SK-N-SH (cell line): ENCODE data around the gene PHC3. TPM values are rescaled to one million over a fixed set of nuclear protein-coding genes. Genes with fewer than 3 reads are reported as not detected.

Experiments
- CTCF ChIA-PET: fragments of 300-600, 350-600 bp; formaldehyde crosslinking; extraction: SDS; loops from one replicate; lab custom pipeline; 2021; lab: Yijun Ruan, JAX
- POLR2A ChIA-PET: fragments of 350-600 bp; sonication (Branson Sonifier 250); formaldehyde crosslinking; extraction: SDS; loops from one replicate; lab custom pipeline; 2020; ENCODE audit warnings: antibody characterized with exemption, inconsistent platforms; lab: Yijun Ruan, JAX
- DNase-seq: peaks from one replicate; pipeline ENCODE4 v3.0.0; 2012
- H2AFZ ChIP-seq: fragments of 200-600 bp; sonication (generic); 2 replicates; pipeline ENCODE4 v1.8.1; 2016; ENCODE audit warnings: antibody characterized with exemption, mild to moderate bottlenecking, low read depth
- H3F3A ChIP-seq: fragments of 200-600 bp; sonication (generic); replicated peaks from 2 replicates; pipeline ENCODE3; 2016; ENCODE audit warnings: antibody characterized with exemption, mild to moderate bottlenecking; ENCODE audit not compliant: insufficient read depth
- H3K27ac ChIP-seq, 2 experiments: fragments of 200-500 bp in 1 of 2; fragments of 200-600 bp in 1 of 2; sonication (Bioruptor generic) in 1 of 2; sonication (generic), shearing (Covaris generic) in 1 of 2; 2 replicates each; pipeline versions ENCODE4 v1.5.1 to v1.6.1; 2014 to 2016; ENCODE audit warnings: low read depth in 2 of 2, inconsistent platforms in 1 of 2, low read length in 1 of 2, mild to moderate bottlenecking in 1 of 2, mixed read lengths in 1 of 2
- H3K27me3 ChIP-seq: fragments of 200-600 bp; sonication (generic), shearing (Covaris generic); 2 replicates; pipeline ENCODE4 v1.6.1; 2016; ENCODE audit warnings: mixed run types; ENCODE audit not compliant: insufficient read depth
- H3K36me3 ChIP-seq, 2 experiments: fragments of 200-500 bp in 1 of 2; fragments of 200-600 bp in 1 of 2; sonication (Bioruptor generic) in 1 of 2; sonication (generic) in 1 of 2; replicated peaks in 1 of 2; 2 replicates each; pipeline versions ENCODE3 to v1.5.1; 2014 to 2016; ENCODE audit warnings: low read length in 1 of 2, mild to moderate bottlenecking in 1 of 2; ENCODE audit not compliant: insufficient read depth in 2 of 2, control insufficient read depth in 1 of 2
- H3K4me1 ChIP-seq, 2 experiments: fragments of 200-500 bp in 1 of 2; fragments of 200-600 bp in 1 of 2; sonication (Bioruptor generic) in 1 of 2; sonication (generic), shearing (Covaris generic) in 1 of 2; 2 replicates each; pipeline versions ENCODE4 v1.5.1 to v1.6.1; 2014 to 2016; ENCODE audit warnings: low read depth in 1 of 2, low read length in 1 of 2, mixed run types in 1 of 2; ENCODE audit not compliant: insufficient read depth in 2 of 2, control insufficient read depth in 1 of 2
- H3K4me2 ChIP-seq: fragments of 200-600 bp; sonication (generic), shearing (Covaris generic); 2 replicates; pipeline ENCODE4 v1.6.1; 2017; ENCODE audit warnings: mixed run types
- H3K4me3 ChIP-seq, 2 experiments: fragments of 200-500 bp in 1 of 2; fragments of 200-600 bp in 1 of 2; sonication (Bioruptor generic) in 1 of 2; sonication (generic), shearing (Covaris generic) in 1 of 2; 2 replicates each; pipeline versions ENCODE4 v1.5.1 to v1.8.1; 2014 to 2016; ENCODE audit warnings: low read depth in 2 of 2, inconsistent platforms in 1 of 2, low read length in 1 of 2, mild to moderate bottlenecking in 1 of 2, mixed read lengths in 1 of 2, moderate library complexity in 1 of 2
- H3K79me2 ChIP-seq: fragments of 200-600 bp; sonication (generic); 2 replicates; pipeline ENCODE4 v1.8.1; 2017; ENCODE audit warnings: mild to moderate bottlenecking; ENCODE audit not compliant: insufficient read depth
- H3K9ac ChIP-seq: fragments of 200-600 bp; sonication (generic); 2 replicates; pipeline ENCODE4 v1.6.1; 2017; ENCODE audit warnings: mixed run types
- H3K9me2 ChIP-seq: fragments of 200-600 bp; sonication (generic); 2 replicates; pipeline ENCODE4 v1.6.1; 2017; ENCODE audit warnings: mixed run types
- H3K9me3 ChIP-seq: fragments of 200-600 bp; sonication (generic); 2 replicates; pipeline ENCODE4 v1.6.1; 2017; ENCODE audit warnings: mixed run types, mild to moderate bottlenecking, moderate library complexity
- H4K20me1 ChIP-seq: fragments of 200-600 bp; sonication (generic); 2 replicates; pipeline ENCODE4 v1.6.1; 2017; ENCODE audit warnings: mild to moderate bottlenecking, mixed run types; ENCODE audit not compliant: insufficient read depth
- CTCF ChIP-seq: fragments of 200-600 bp; sonication (generic); IDR thresholded peaks from 2 replicates; pipeline ENCODE4 v1.6.1; 2017; ENCODE audit warnings: antibody characterized with exemption, mild to moderate bottlenecking, moderate library complexity
- ELF1 ChIP-seq: IDR thresholded peaks from 2 replicates; pipeline ENCODE4 v1.4.0; 2012
- EZH2phosphoT487 ChIP-seq: fragments of 200-600 bp; sonication (generic); IDR thresholded peaks from 2 replicates; pipeline ENCODE4 v1.6.1; 2017; ENCODE audit warnings: low read depth, mixed run types, mild to moderate bottlenecking, antibody characterized with exemption, moderate library complexity, borderline replicate concordance
- FOXJ3 ChIP-seq: sonication (generic); formaldehyde crosslinking; IDR thresholded peaks from 2 replicates; pipeline ENCODE4 v1.5.1; 2020; ENCODE audit warnings: mild to moderate bottlenecking, missing genetic modification reagents
- FOXM1 ChIP-seq: IDR thresholded peaks from 2 replicates; pipeline ENCODE4 v1.4.0; 2012; ENCODE audit warnings: low read depth, mild to moderate bottlenecking
- GABPA ChIP-seq: IDR thresholded peaks from 2 replicates; pipeline ENCODE4 v1.4.0; 2012; ENCODE audit warnings: low read depth, mild to moderate bottlenecking
- GATA2 ChIP-seq: sonication (generic); formaldehyde crosslinking; IDR thresholded peaks from 2 replicates; pipeline ENCODE4 v1.5.0; 2020; ENCODE audit warnings: mild to moderate bottlenecking, missing genetic modification reagents
- JUND ChIP-seq: IDR thresholded peaks from 2 replicates; pipeline ENCODE4 v1.4.0; 2012
- MAX ChIP-seq: IDR thresholded peaks from 2 replicates; pipeline ENCODE4 v1.4.0; 2012; ENCODE audit warnings: low read depth
- MEF2A ChIP-seq: IDR thresholded peaks from 2 replicates; pipeline ENCODE4 v1.4.0; 2012; ENCODE audit warnings: low read depth, borderline replicate concordance
- MXI1 ChIP-seq: IDR thresholded peaks from 2 replicates; pipeline ENCODE4 v1.6.1; 2012; ENCODE audit warnings: mild to moderate bottlenecking, low read depth, low read length, improper control_type of control experiment
- NFIC ChIP-seq: IDR thresholded peaks from 2 replicates; pipeline ENCODE4 v1.4.0; 2012; ENCODE audit warnings: borderline replicate concordance
- NRF1 ChIP-seq: IDR thresholded peaks from 2 replicates; pipeline ENCODE4 v1.6.1; 2012; ENCODE audit warnings: low read depth, mild to moderate bottlenecking, low read length
- PBX3 ChIP-seq: IDR thresholded peaks from 2 replicates; pipeline ENCODE4; 2012
- RAD21 ChIP-seq: IDR thresholded peaks from 2 replicates; pipeline ENCODE4 v1.6.1; 2012; ENCODE audit warnings: mild to moderate bottlenecking, low read length
- RFX5 ChIP-seq: IDR thresholded peaks from 2 replicates; pipeline ENCODE4 v1.6.1; 2012; ENCODE audit warnings: mild to moderate bottlenecking, improper control_type of control experiment, low read length
- SIN3A ChIP-seq: IDR thresholded peaks from 2 replicates; pipeline ENCODE4 v1.6.1; 2012; ENCODE audit warnings: low read depth, mild to moderate bottlenecking, low read length, moderate library complexity, borderline replicate concordance
- SMC3 ChIP-seq: IDR thresholded peaks from 2 replicates; pipeline ENCODE4 v1.6.1; 2012; ENCODE audit warnings: low read depth, low read length, improper control_type of control experiment
- TAF1 ChIP-seq: IDR thresholded peaks from 2 replicates; pipeline ENCODE4 v1.6.1; 2012; ENCODE audit warnings: low read depth, mild to moderate bottlenecking, low read length, moderate library complexity, borderline replicate concordance
- TEAD4 ChIP-seq: IDR thresholded peaks from 2 replicates; pipeline ENCODE4 v1.4.0; 2012; ENCODE audit warnings: mild to moderate bottlenecking, borderline replicate concordance; ENCODE audit not compliant: insufficient read depth
- USF1 ChIP-seq: IDR thresholded peaks from 2 replicates; pipeline ENCODE4 v1.4.0; 2012; ENCODE audit warnings: low read depth, borderline replicate concordance
- YY1 ChIP-seq: IDR thresholded peaks from 2 replicates; pipeline ENCODE4 v1.4.0; 2012; ENCODE audit warnings: low read depth, mild to moderate bottlenecking
- WGBS: methylation state at CpG from one replicate; pipeline ENCODE4 v1.1.6; 2017; ENCODE audit warnings: low lambda C conversion rate; 5-methylcytosine and 5-hydroxymethylcytosine counted together
- polyA plus RNA-seq, 3 experiments: library from polyadenylated mRNA; depleted of rRNA; stranded (reverse); fragments of >200 nt; gene quantifications; 2 replicates each; pipeline ENCODE4 v1.2.3, GENCODE V29; 2012

Gene PHC3
- polyA plus RNA-seq, 1 of the 3 experiments (the other 2 are of a cell fraction) = 9.2 TPM

- Histone ChIP-seq H3K79me2 (peaks cover 10% of the 10 kb centered on the region), H4K20me1 (no peaks in the 10 kb centered on the region), H3K36me3 (peaks cover 54 to 88% of the 10 kb centered on the region in 2 experiments), H3K4me2 (no peak overlapping the region), H3K9ac (no peak overlapping the region), H3K4me1 (no peaks in the 10 kb centered on the region; a peak in 1 of 4 replicates), H3F3A (peaks cover 8% of the 10 kb centered on the region), H3K27me3 (no peaks in the 10 kb centered on the region), H3K9me3 (no peaks in the 10 kb centered on the region), H3K4me3 (no peak overlapping the region), H2AFZ (no peak overlapping the region), H3K9me2 (no peaks in the 10 kb centered on the region), H3K27ac (no peak overlapping the region)
- no peak for DNase-seq
- WGBS = 92% methylated on average over 2 of the region's 2 CpGs
- POLR2A ChIA-PET = no interaction called here
- CTCF ChIA-PET = interaction anchor here (1.0 kb wide), 1 partner anchor 16 kb away, joined by 3 read pairs; no protein-coding TSS in a partner anchor
- TF ChIP-seq MXI1 (no peak), TAF1 (no peak), MAX (no peak), JUND (no peak), RFX5 (no peak), EZH2phosphoT487 (no peak), USF1 (no peak), PBX3 (no peak), TEAD4 (no peak), SMC3 (no peak)
Observed at GRCh38 chr3:170132335-170132734, 49.2 kb downstream of the PHC3 start.

- Histone ChIP-seq H3K4me3 (no peak overlapping the region), H3K4me2 (no peak overlapping the region), H3K36me3 (peaks cover 45 to 84% of the 10 kb centered on the region in 2 experiments), H3K4me1 (no peaks in the 10 kb centered on the region; a peak in 2 of 4 replicates), H3K79me2 (peaks cover 8% of the 10 kb centered on the region), H4K20me1 (no peaks in the 10 kb centered on the region), H2AFZ (no peak overlapping the region), H3K27ac (no peak overlapping the region), H3K9ac (no peak overlapping the region), H3K9me3 (no peaks in the 10 kb centered on the region), H3F3A (peaks cover 14% of the 10 kb centered on the region), H3K27me3 (no peaks in the 10 kb centered on the region), H3K9me2 (no peaks in the 10 kb centered on the region)
- CTCF ChIA-PET = no interaction called here
- DNase-seq = no peak
- POLR2A ChIA-PET = no interaction called here
- TF ChIP-seq NRF1 (no peak), CTCF (no peak), NFIC (no peak), ELF1 (no peak), USF1 (no peak), YY1 (no peak), RAD21 (no peak), MEF2A (no peak), GATA2 (CRISPR knock-in tag) (no peak), SIN3A (no peak), FOXJ3 (CRISPR knock-in tag) (no peak), GABPA (no peak), EZH2phosphoT487 (no peak), FOXM1 (no peak), RFX5 (no peak), TEAD4 (no peak), TAF1 (no peak), MXI1 (no peak), PBX3 (no peak)
Observed at GRCh38 chr3:170130532-170130931, 51.0 kb downstream of the PHC3 start.
